Right lobe of liver (tissue), 4 donors: ENCODE results near the gene FUBP3.

Source experiments
- POLR2A ChIP-seq: fragments of 450-650 bp; IDR thresholded peaks from one replicate; pipeline ENCODE4 v1.6.1; 2017; ENCODE audit warnings: antibody characterized with exemption, mild to moderate bottlenecking
- TF ChIP-seq, protein P1 (sequence below), 4 donors: fragments of 200-600 bp in 3 of 4; fragments of 450-650 bp in 1 of 4; IDR thresholded peaks; one replicate each; pipeline versions ENCODE4 v1.5.1 to v1.8.0; 2016 to 2022; ENCODE audit warnings: antibody characterized with exemption in 4 of 4, mild to moderate bottlenecking in 2 of 4
- donor health status: DM: no; HTN: no; CAD: no.
- donor health status: DM: no; HTN: no; CAD: no.
- donor health status: DM: no; HTN: yes; CAD: no.

DNA sequence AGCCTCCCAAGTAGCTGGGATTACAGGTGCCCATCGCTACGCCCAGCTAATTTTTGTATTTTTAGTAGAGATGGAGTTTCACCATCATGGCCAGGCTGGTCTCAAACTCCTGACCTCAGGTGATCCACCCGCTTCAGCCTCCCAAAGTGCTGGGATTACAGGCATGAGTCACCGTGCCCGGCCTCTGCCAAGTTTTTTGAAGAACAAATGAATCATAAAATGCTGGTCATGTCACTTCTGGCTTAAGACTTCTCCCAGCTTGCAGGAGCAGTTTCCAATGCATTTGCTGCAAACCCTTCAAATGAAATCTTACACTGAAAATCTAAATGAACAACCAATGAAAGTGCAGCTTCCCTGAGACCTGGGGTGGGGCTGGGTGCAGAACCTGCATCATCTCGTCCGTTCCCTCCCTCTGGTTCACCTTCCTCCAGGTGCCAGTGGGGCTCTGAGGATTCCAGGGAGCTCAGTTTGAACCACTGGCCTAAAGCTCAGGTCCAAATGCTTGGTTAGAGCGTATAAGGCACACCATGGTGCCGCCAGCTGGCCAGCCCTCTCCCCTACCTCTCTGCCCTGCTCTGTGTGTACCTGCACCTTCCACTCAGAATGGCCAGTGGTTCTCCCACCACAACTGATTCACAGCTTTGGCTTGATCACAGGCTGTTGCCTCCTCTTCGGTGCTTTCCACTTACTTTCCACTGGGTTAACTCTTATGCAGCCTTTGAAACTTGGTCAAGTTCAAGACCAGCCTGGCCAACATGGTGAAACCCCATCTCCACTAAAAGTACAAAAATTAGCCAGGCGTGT, 39.8 kb upstream of the FUBP3 start:
- no peak for TF ChIP-seq POLR2A
- TF ChIP-seq, protein P1, sequence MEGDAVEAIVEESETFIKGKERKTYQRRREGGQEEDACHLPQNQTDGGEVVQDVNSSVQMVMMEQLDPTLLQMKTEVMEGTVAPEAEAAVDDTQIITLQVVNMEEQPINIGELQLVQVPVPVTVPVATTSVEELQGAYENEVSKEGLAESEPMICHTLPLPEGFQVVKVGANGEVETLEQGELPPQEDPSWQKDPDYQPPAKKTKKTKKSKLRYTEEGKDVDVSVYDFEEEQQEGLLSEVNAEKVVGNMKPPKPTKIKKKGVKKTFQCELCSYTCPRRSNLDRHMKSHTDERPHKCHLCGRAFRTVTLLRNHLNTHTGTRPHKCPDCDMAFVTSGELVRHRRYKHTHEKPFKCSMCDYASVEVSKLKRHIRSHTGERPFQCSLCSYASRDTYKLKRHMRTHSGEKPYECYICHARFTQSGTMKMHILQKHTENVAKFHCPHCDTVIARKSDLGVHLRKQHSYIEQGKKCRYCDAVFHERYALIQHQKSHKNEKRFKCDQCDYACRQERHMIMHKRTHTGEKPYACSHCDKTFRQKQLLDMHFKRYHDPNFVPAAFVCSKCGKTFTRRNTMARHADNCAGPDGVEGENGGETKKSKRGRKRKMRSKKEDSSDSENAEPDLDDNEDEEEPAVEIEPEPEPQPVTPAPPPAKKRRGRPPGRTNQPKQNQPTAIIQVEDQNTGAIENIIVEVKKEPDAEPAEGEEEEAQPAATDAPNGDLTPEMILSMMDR (IDR thresholded peaks at IDR 0.05) = no peak
